PC-3 (cell line): ENCODE results near the gene UBR2. TPM values are rescaled to one million over a fixed set of nuclear protein-coding genes. Genes with fewer than 3 reads are reported as not detected.

Experiments used
- ATAC-seq: fragments of 200-7000 bp; cut with Tn5 transposase; 2 replicates; pipeline ENCODE4 v1.9.1; 2020; ENCODE audit warnings: mild to moderate bottlenecking, moderate library complexity
- BruUV-seq: library from RNA; stranded (reverse); fragments of 400-500 nt; replicated peaks from 2 replicates; lab custom pipeline; 2021; lab: Mats Ljungman, UMichigan
- CTCF ChIA-PET: fragments of 300-600 bp; sonication (Branson Sonifier 250); formaldehyde crosslinking; loops from one replicate; lab custom pipeline; 2022; ENCODE audit warnings: antibody characterized with exemption; lab: Charles Lee
- POLR2A ChIA-PET: fragments of 300-600 bp; sonication (Branson Sonifier 250); formaldehyde crosslinking; loops from one replicate; lab custom pipeline; 2022; ENCODE audit warnings: antibody characterized with exemption; ENCODE audit not compliant: unreplicated experiment; lab: Charles Lee
- DNase-seq: peaks from one replicate; pipeline ENCODE4 v3.0.0-alpha.2; 2015
- H2AFZ ChIP-seq: fragments of 300-600 bp; sonication (generic); 2 replicates; pipeline ENCODE4 v1.6.0; 2016; ENCODE audit warnings: antibody characterized with exemption, low read length
- H3F3A ChIP-seq: fragments of 300-600 bp; sonication (generic); one replicate; pipeline ENCODE4 v1.6.0; 2017; ENCODE audit warnings: antibody characterized with exemption, low read length, control low read depth, mild to moderate bottlenecking; ENCODE audit not compliant: unreplicated experiment
- H3K27ac ChIP-seq: fragments of 300-600 bp; sonication (generic); 2 replicates; pipeline ENCODE4 v1.5.1; 2016; ENCODE audit warnings: mild to moderate bottlenecking, low read length
- H3K27me3 ChIP-seq: fragments of 300-600 bp; sonication (generic); 2 replicates; pipeline ENCODE4 v1.6.1; 2016; ENCODE audit warnings: low read length, mixed read lengths
- H3K36me3 ChIP-seq: fragments of 300-600 bp; sonication (generic); 2 replicates; pipeline ENCODE4 v1.6.1; 2016; ENCODE audit warnings: low read depth, mixed run types, low read length, mixed read lengths
- H3K4me1 ChIP-seq: fragments of 300-600 bp; sonication (generic); 2 replicates; pipeline ENCODE4 v1.5.1; 2016; ENCODE audit warnings: low read length; ENCODE audit not compliant: insufficient read depth
- H3K4me2 ChIP-seq: fragments of 300-600 bp; sonication (generic); 2 replicates; pipeline ENCODE4 v1.6.0; 2016; ENCODE audit warnings: low read length
- H3K4me3 ChIP-seq: fragments of 300-600 bp; sonication (generic); 2 replicates; pipeline ENCODE4 v1.5.1; 2016; ENCODE audit warnings: mild to moderate bottlenecking, low read length, mixed read lengths
- H3K79me2 ChIP-seq: fragments of 300-600 bp; sonication (generic); 2 replicates; pipeline ENCODE4 v1.6.1; 2017; ENCODE audit warnings: low read length, mixed read lengths
- H3K9ac ChIP-seq: fragments of 300-600 bp; sonication (generic); 2 replicates; pipeline ENCODE4 v1.6.0; 2016; ENCODE audit warnings: mild to moderate bottlenecking, low read length
- H3K9me2 ChIP-seq: fragments of 300-600 bp; sonication (generic); replicated peaks from 2 replicates; pipeline ENCODE4 v1.6.1; 2016; ENCODE audit warnings: mixed run types, low read length, mixed read lengths
- H3K9me3 ChIP-seq: fragments of 300-600 bp; sonication (generic); 2 replicates; pipeline ENCODE4 v1.6.1; 2016; ENCODE audit warnings: low read length, mixed read lengths
- H4K20me1 ChIP-seq: fragments of 300-600 bp; sonication (generic); 2 replicates; pipeline ENCODE4 v1.6.1; 2016; ENCODE audit warnings: low read length, mixed read lengths
- CTCF ChIP-seq: fragments of 300-600 bp; sonication (generic); conservative IDR thresholded peaks from 2 replicates; pipeline ENCODE4 v1.5.1; 2017; ENCODE audit warnings: antibody characterized with exemption, low read depth, mild to moderate bottlenecking, low read length
- EZH2 ChIP-seq: fragments of 300-600 bp; sonication (generic); IDR thresholded peaks from one replicate; pipeline ENCODE4 v1.6.1; 2017; ENCODE audit warnings: antibody characterized with exemption, mild to moderate bottlenecking, low read length; ENCODE audit not compliant: unreplicated experiment
- EZH2phosphoT487 ChIP-seq: fragments of 300-600 bp; sonication (generic); IDR thresholded peaks from 2 replicates; pipeline ENCODE4 v1.6.1; 2018; ENCODE audit warnings: mild to moderate bottlenecking, antibody characterized with exemption, low read length, borderline replicate concordance
- intact Hi-C: fragments of 100-400 bp; cut with micrococcal nuclease; formaldehyde crosslinking; loops from 2 replicates; pipeline ENCODE4 v1.9.0; 2023
- total RNA-seq: library from RNA; depleted of rRNA; stranded (reverse); fragments of >200 nt; gene quantifications from 2 replicates; pipeline ENCODE4 v1.2.3, GENCODE V29; 2014

UBR2 gene
- total RNA-seq, 1 experiment from 2014 or later: 19.6 TPM

GRCh38 chr6:42693725-42694323 lies 130.0 kb downstream of the UBR2 start:
- Histone ChIP-seq H3K9ac (no peak overlapping the region), H3K27me3 (no peaks in the 10 kb centered on the region), H3F3A (no peaks in the 10 kb centered on the region), H3K4me2 (no peak overlapping the region), H3K4me3 (no peak overlapping the region), H3K79me2 (no peaks in the 10 kb centered on the region), H3K36me3 (peaks cover 26% of the 10 kb centered on the region), H3K4me1 (no peaks in the 10 kb centered on the region), H3K9me3 (no peaks in the 10 kb centered on the region), H3K9me2 (no peaks in the 10 kb centered on the region), H4K20me1 (no peaks in the 10 kb centered on the region), H3K27ac (no peak overlapping the region), H2AFZ (no peak overlapping the region)
- POLR2A ChIA-PET: no interaction called here
- TF ChIP-seq EZH2phosphoT487: no peak
- no peak for TF ChIP-seq EZH2
- no peak for TF ChIP-seq CTCF
- CTCF ChIA-PET: interaction anchor here (0.6 kb wide), 1 partner anchor 187 kb away, joined by 4 read pairs; no protein-coding TSS in a partner anchor
- intact Hi-C loops: loop anchor here (2.0 kb wide), 1 partner anchor 33 kb away; no protein-coding TSS in a partner anchor
- BruUV-seq: no TSS peak
- ATAC-seq: no peak
- DNase-seq: no peak

- intact Hi-C loops: no loop called here
- Histone ChIP-seq H3K36me3 (peaks cover 19% of the 10 kb centered on the region), H2AFZ (no peak overlapping the region), H3K4me2 (no peak overlapping the region), H3K4me1 (no peaks in the 10 kb centered on the region), H3K27me3 (no peaks in the 10 kb centered on the region), H3K9me3 (no peaks in the 10 kb centered on the region), H3K9ac (no peak overlapping the region), H3K9me2 (no peaks in the 10 kb centered on the region), H4K20me1 (no peaks in the 10 kb centered on the region), H3F3A (no peaks in the 10 kb centered on the region), H3K79me2 (no peaks in the 10 kb centered on the region), H3K27ac (no peak overlapping the region), H3K4me3 (no peak overlapping the region)
- ATAC-seq: no peak
- no peak for DNase-seq
- BruUV-seq: no TSS peak
- TF ChIP-seq CTCF (no peak), EZH2 (no peak), EZH2phosphoT487 (no peak)
- ChIA-PET CTCF (no interaction called here), POLR2A (no interaction called here)
Observed at GRCh38 chr6:42694586-42694985, 130.8 kb downstream of the UBR2 start.

- BruUV-seq: no TSS peak
- TF ChIP-seq EZH2phosphoT487: no peak
- no peak for TF ChIP-seq CTCF
- TF ChIP-seq EZH2: no peak
- no peak for ATAC-seq
- intact Hi-C loops: no loop called here
- H4K20me1 ChIP-seq: no peaks in the 10 kb centered on the region
- H3K27ac ChIP-seq: no peak overlapping the region
- H3K4me1 ChIP-seq: peaks cover under 1% of the 10 kb centered on the region; the same call in 1 of the 2 replicates
- no peaks in the 10 kb centered on the region for H3K27me3 ChIP-seq
- H3K9me2 ChIP-seq: no peaks in the 10 kb centered on the region
- H3K79me2 ChIP-seq: no peaks in the 10 kb centered on the region
- H3K36me3 ChIP-seq: no peaks in the 10 kb centered on the region; the same call in 1 of the 2 replicates
- no peak overlapping the region for H3K4me2 ChIP-seq
- no peak overlapping the region for H2AFZ ChIP-seq
- H3F3A ChIP-seq: no peaks in the 10 kb centered on the region
- POLR2A ChIA-PET: no interaction called here
- H3K4me3 ChIP-seq: no peak overlapping the region
- H3K9ac ChIP-seq: no peak overlapping the region
- no peak for DNase-seq
- no peaks in the 10 kb centered on the region for H3K9me3 ChIP-seq
- CTCF ChIA-PET: no interaction called here
Observed at GRCh38 chr6:42696526-42697267, 132.9 kb downstream of the UBR2 start.
